NT2/D1 (cell line): ENCODE results near the gene NUDC.

Experiments
- SUZ12 ChIP-seq: IDR thresholded peaks from 2 replicates; pipeline ENCODE4 v1.6.1; 2011; ENCODE audit not compliant: insufficient read length, insufficient read depth; ENCODE audit errors: extremely low read depth
- YY1 ChIP-seq: IDR thresholded peaks from 2 replicates; pipeline ENCODE4 v1.6.1; 2011; ENCODE audit not compliant: insufficient read length, insufficient read depth
- ZNF274 ChIP-seq: IDR thresholded peaks from 2 replicates; pipeline ENCODE4 v1.6.1; 2011; ENCODE audit warnings: mild to moderate bottlenecking, low read depth, low read length

GRCh38 chr1:26921126-26921539 is 410 bp upstream of the NUDC start:
- TF ChIP-seq YY1 (no peak), SUZ12 (no peak), ZNF274 (no peak)
